ENCODE data around the gene NINJ1. TPM values are rescaled to one million over a fixed set of nuclear protein-coding genes. Genes with fewer than 3 reads are reported as not detected.
A peak's percentile ranks its signal among the peaks of the same experiment; 100 is the strongest.

The NINJ1 gene
- total and polyA plus RNA-seq, 2 of the 13 experiments (the other 11 are each of a cell fraction or from before 2014, with no cell fraction given): 81.2 to 92.1 TPM

DNA sequence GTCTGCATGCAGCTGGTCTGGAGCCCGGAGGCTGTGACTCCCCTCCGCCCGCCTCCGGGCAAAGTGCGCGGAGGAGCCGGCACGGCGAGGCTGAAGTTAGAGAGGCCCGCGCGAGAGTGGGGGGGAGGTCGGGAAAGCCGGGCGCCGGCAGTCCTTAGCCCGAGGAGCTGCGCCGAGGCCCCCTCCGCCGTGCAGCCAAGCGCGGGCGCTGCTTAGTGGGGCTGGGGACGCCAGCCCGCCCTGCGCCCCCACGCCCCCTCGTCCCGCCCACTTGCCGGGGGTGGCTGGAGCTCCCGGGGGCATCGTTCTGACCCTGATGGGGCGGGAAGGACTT, 403 bp downstream of the NINJ1 start (continued):
- TF ChIP-seq, protein P1, sequence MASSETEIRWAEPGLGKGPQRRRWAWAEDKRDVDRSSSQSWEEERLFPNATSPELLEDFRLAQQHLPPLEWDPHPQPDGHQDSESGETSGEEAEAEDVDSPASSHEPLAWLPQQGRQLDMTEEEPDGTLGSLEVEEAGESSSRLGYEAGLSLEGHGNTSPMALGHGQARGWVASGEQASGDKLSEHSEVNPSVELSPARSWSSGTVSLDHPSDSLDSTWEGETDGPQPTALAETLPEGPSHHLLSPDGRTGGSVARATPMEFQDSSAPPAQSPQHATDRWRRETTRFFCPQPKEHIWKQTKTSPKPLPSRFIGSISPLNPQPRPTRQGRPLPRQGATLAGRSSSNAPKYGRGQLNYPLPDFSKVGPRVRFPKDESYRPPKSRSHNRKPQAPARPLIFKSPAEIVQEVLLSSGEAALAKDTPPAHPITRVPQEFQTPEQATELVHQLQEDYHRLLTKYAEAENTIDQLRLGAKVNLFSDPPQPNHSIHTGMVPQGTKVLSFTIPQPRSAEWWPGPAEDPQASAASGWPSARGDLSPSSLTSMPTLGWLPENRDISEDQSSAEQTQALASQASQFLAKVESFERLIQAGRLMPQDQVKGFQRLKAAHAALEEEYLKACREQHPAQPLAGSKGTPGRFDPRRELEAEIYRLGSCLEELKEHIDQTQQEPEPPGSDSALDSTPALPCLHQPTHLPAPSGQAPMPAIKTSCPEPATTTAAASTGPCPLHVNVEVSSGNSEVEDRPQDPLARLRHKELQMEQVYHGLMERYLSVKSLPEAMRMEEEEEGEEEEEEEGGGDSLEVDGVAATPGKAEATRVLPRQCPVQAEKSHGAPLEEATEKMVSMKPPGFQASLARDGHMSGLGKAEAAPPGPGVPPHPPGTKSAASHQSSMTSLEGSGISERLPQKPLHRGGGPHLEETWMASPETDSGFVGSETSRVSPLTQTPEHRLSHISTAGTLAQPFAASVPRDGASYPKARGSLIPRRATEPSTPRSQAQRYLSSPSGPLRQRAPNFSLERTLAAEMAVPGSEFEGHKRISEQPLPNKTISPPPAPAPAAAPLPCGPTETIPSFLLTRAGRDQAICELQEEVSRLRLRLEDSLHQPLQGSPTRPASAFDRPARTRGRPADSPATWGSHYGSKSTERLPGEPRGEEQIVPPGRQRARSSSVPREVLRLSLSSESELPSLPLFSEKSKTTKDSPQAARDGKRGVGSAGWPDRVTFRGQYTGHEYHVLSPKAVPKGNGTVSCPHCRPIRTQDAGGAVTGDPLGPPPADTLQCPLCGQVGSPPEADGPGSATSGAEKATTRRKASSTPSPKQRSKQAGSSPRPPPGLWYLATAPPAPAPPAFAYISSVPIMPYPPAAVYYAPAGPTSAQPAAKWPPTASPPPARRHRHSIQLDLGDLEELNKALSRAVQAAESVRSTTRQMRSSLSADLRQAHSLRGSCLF (CRISPR knock-in tag; IDR thresholded peaks at IDR 0.05; ENCODE audit: borderline replicate concordance): no peak
- TF ChIP-seq ZNF329 (CRISPR knock-in tag; IDR thresholded peaks at IDR 0.05; ENCODE audit: low read depth): no peak; the same call in 1 of the 2 replicates
- peak; percentile 55; the same call in 1 of the 2 replicates for TF ChIP-seq ZNF446 (CRISPR knock-in tag; IDR thresholded peaks at IDR 0.05)
- TF ChIP-seq ZSCAN9 (CRISPR knock-in tag; IDR thresholded peaks at IDR 0.05; ENCODE audit: borderline replicate concordance): 0 out of 2 replicates have a peak, but pooled peaks have one; percentile 22
- peak; percentile 44; the same call in 1 of the 2 replicates for TF ChIP-seq HES4 (CRISPR knock-in tag; IDR thresholded peaks at IDR 0.05; ENCODE audit: borderline replicate concordance)
- TF ChIP-seq SP1 (IDR thresholded peaks at IDR 0.05): no peak
- TF ChIP-seq SP1 (CRISPR knock-in tag; IDR thresholded peaks at IDR 0.05): 0 out of 2 replicates have a peak, but pooled peaks have one; percentile 24
- TF ChIP-seq TOE1 (CRISPR knock-in tag; IDR thresholded peaks at IDR 0.05): no peak
- TF ChIP-seq SP5 (CRISPR knock-in tag; IDR thresholded peaks at IDR 0.05; ENCODE audit: borderline replicate concordance, low read depth): 0 out of 2 replicates have a peak, but pooled peaks have one; percentile 32
- TF ChIP-seq, protein P2, sequence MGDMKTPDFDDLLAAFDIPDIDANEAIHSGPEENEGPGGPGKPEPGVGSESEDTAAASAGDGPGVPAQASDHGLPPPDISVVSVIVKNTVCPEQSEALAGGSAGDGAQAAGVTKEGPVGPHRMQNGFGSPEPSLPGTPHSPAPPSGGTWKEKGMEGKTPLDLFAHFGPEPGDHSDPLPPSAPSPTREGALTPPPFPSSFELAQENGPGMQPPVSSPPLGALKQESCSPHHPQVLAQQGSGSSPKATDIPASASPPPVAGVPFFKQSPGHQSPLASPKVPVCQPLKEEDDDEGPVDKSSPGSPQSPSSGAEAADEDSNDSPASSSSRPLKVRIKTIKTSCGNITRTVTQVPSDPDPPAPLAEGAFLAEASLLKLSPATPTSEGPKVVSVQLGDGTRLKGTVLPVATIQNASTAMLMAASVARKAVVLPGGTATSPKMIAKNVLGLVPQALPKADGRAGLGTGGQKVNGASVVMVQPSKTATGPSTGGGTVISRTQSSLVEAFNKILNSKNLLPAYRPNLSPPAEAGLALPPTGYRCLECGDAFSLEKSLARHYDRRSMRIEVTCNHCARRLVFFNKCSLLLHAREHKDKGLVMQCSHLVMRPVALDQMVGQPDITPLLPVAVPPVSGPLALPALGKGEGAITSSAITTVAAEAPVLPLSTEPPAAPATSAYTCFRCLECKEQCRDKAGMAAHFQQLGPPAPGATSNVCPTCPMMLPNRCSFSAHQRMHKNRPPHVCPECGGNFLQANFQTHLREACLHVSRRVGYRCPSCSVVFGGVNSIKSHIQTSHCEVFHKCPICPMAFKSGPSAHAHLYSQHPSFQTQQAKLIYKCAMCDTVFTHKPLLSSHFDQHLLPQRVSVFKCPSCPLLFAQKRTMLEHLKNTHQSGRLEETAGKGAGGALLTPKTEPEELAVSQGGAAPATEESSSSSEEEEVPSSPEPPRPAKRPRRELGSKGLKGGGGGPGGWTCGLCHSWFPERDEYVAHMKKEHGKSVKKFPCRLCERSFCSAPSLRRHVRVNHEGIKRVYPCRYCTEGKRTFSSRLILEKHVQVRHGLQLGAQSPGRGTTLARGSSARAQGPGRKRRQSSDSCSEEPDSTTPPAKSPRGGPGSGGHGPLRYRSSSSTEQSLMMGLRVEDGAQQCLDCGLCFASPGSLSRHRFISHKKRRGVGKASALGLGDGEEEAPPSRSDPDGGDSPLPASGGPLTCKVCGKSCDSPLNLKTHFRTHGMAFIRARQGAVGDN (CRISPR knock-in tag; IDR thresholded peaks at IDR 0.05): peak; percentile 84; the same call in 1 of the 2 replicates
- TF ChIP-seq, protein P3, sequence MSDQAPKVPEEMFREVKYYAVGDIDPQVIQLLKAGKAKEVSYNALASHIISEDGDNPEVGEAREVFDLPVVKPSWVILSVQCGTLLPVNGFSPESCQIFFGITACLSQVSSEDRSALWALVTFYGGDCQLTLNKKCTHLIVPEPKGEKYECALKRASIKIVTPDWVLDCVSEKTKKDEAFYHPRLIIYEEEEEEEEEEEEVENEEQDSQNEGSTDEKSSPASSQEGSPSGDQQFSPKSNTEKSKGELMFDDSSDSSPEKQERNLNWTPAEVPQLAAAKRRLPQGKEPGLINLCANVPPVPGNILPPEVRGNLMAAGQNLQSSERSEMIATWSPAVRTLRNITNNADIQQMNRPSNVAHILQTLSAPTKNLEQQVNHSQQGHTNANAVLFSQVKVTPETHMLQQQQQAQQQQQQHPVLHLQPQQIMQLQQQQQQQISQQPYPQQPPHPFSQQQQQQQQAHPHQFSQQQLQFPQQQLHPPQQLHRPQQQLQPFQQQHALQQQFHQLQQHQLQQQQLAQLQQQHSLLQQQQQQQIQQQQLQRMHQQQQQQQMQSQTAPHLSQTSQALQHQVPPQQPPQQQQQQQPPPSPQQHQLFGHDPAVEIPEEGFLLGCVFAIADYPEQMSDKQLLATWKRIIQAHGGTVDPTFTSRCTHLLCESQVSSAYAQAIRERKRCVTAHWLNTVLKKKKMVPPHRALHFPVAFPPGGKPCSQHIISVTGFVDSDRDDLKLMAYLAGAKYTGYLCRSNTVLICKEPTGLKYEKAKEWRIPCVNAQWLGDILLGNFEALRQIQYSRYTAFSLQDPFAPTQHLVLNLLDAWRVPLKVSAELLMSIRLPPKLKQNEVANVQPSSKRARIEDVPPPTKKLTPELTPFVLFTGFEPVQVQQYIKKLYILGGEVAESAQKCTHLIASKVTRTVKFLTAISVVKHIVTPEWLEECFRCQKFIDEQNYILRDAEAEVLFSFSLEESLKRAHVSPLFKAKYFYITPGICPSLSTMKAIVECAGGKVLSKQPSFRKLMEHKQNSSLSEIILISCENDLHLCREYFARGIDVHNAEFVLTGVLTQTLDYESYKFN (CRISPR knock-in tag; conservative IDR thresholded peaks at IDR 0.05): peak; percentile 76
- peak; percentile 67; the same call in 1 of the 2 replicates for TF ChIP-seq ARNT2 (CRISPR knock-in tag; IDR thresholded peaks at IDR 0.05; ENCODE audit: low read depth)
- TF ChIP-seq CBFB (CRISPR knock-in tag; IDR thresholded peaks at IDR 0.05): peak; percentile 15; the same call in 1 of the 2 replicates
- no peak for TF ChIP-seq ATF7 (IDR thresholded peaks at IDR 0.05)
- TF ChIP-seq ATF7 (CRISPR knock-in tag; IDR thresholded peaks at IDR 0.05): no peak
- TF ChIP-seq TARDBP (CRISPR knock-in tag; IDR thresholded peaks at IDR 0.05): peak; percentile 4; the same call in 1 of the 2 replicates
- TF ChIP-seq, protein P4, sequence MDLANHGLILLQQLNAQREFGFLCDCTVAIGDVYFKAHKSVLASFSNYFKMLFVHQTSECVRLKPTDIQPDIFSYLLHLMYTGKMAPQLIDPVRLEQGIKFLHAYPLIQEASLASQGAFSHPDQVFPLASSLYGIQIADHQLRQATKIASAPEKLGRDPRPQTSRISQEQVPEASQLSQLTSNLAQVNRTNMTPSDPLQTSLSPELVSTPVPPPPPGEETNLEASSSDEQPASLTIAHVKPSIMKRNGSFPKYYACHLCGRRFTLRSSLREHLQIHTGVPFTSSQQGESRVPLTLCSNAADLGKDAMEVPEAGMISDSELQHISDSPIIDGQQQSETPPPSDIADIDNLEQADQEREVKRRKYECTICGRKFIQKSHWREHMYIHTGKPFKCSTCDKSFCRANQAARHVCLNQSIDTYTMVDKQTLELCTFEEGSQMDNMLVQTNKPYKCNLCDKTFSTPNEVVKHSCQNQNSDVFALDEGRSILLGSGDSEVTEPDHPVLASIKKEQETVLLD (CRISPR knock-in tag; IDR thresholded peaks at IDR 0.05; ENCODE audit: low read depth): peak; percentile 23; the same call in 1 of the 2 replicates
